Mesodermal cell (in vitro differentiated cells): ENCODE measurements around the gene CPM.
"Not testable (repeated sequence)": the region's sequence is repeated elsewhere in the genome, so short reads cannot be mapped to it uniquely, and the experiment has no call there.

Experiments used
- H3K27ac ChIP-seq: 2 replicates; pipeline ENCODE4 v1.7.0; 2013; ENCODE audit warnings: mild to moderate bottlenecking, low read depth, low read length, moderate library complexity; ENCODE audit not compliant: severe bottlenecking
- H3K36me3 ChIP-seq: 2 replicates; pipeline ENCODE4 v1.7.1; 2013; ENCODE audit warnings: mild to moderate bottlenecking, low read length, moderate library complexity; ENCODE audit not compliant: control insufficient read depth, insufficient read depth
- H3K4me1 ChIP-seq: one replicate; pipeline ENCODE4 v1.7.1; 2013; ENCODE audit warnings: mild to moderate bottlenecking, low read length; ENCODE audit not compliant: insufficient read depth, control insufficient read depth, poor library complexity, severe bottlenecking
- H3K4me3 ChIP-seq: 2 replicates; pipeline ENCODE4 v1.7.0; 2013; ENCODE audit warnings: low read length, control low read depth, mild to moderate bottlenecking; ENCODE audit not compliant: insufficient read depth, poor library complexity, severe bottlenecking; ENCODE audit errors: extremely low read depth
- H3K9me3 ChIP-seq: 2 replicates; pipeline ENCODE4 v1.7.1; 2013; ENCODE audit warnings: mild to moderate bottlenecking, low read length, moderate library complexity; ENCODE audit not compliant: control insufficient read depth
- WGBS, 2 experiments: methylation state at CpG; one replicate each; pipeline ENCODE4 v1.1.5; 2013; ENCODE audit warnings: missing lambda C conversion rate in 2 of 2; ENCODE audit not compliant: insufficient coverage in 2 of 2; 5-methylcytosine and 5-hydroxymethylcytosine counted together

The CPM gene

GRCh38 chr12:68865399-68866164, 67.4 kb downstream of the CPM start:
- H3K27ac ChIP-seq: no peak overlapping the region
- H3K4me1 ChIP-seq: no peaks in the 10 kb centered on the region
- H3K4me3 ChIP-seq: no peak overlapping the region
- no peaks in the 10 kb centered on the region for H3K9me3 ChIP-seq
- 91% methylated on average over 8 to 9 of the region's 9 CpGs for WGBS, 2 experiments
- no peaks in the 10 kb centered on the region for H3K36me3 ChIP-seq

GRCh38 chr12:68864604-68865003, 68.4 kb downstream of the CPM start:
- no peaks in the 10 kb centered on the region for H3K36me3 ChIP-seq
- 82% methylated on average over 2 to 3 of the region's 3 CpGs for WGBS, 2 experiments

GRCh38 chr12:68863886-68864454, 69.0 kb downstream of the CPM start:
- not testable (repeated sequence) for H3K4me1 ChIP-seq, H3K36me3 ChIP-seq, H3K9me3 ChIP-seq, H3K27ac ChIP-seq, H3K4me3 ChIP-seq
- WGBS, 2 experiments: 92% methylated on average over 3 of the region's 8 CpGs; no CpG with 5 or more reads in 1 of the 2 experiments

More at GRCh38 chr12:68864604-68865003, 68.4 kb downstream of the CPM start:
- Histone ChIP-seq H3K4me3 (no peak overlapping the region), H3K4me1 (no peaks in the 10 kb centered on the region), H3K27ac (no peak overlapping the region), H3K9me3 (no peaks in the 10 kb centered on the region)

- H3K27ac ChIP-seq: no peak overlapping the region
- H3K9me3 ChIP-seq: no peaks in the 10 kb centered on the region
- WGBS, 2 experiments: 70 to 87% methylated on average over 5 to 6 of the region's 7 CpGs
- no peaks in the 10 kb centered on the region for H3K4me1 ChIP-seq
- H3K36me3 ChIP-seq: no peaks in the 10 kb centered on the region
- no peak overlapping the region for H3K4me3 ChIP-seq
Observed at GRCh38 chr12:68863109-68863770, 69.7 kb downstream of the CPM start.

- no peaks in the 10 kb centered on the region for H3K9me3 ChIP-seq
- no peaks in the 10 kb centered on the region for H3K36me3 ChIP-seq
- H3K4me1 ChIP-seq: no peaks in the 10 kb centered on the region
- 75 to 80% methylated on average over 1 of the region's 3 CpGs for whole genome bisulfite sequencing, 2 experiments
- H3K4me3 ChIP-seq: no peak overlapping the region
- H3K27ac ChIP-seq: no peak overlapping the region
Observed at GRCh38 chr12:68861890-68862289, 71.1 kb downstream of the CPM start.

- H3K9me3 ChIP-seq: no peaks in the 10 kb centered on the region
- H3K27ac ChIP-seq: no peak overlapping the region
- H3K36me3 ChIP-seq: no peaks in the 10 kb centered on the region
- H3K4me3 ChIP-seq: no peak overlapping the region
- H3K4me1 ChIP-seq: no peaks in the 10 kb centered on the region
- WGBS, 2 experiments: 83 to 93% methylated on average over 1 to 2 of the region's 3 CpGs
Observed at GRCh38 chr12:68856510-68856909, 76.5 kb downstream of the CPM start.

GRCh38 chr12:68855771-68856170, 77.2 kb downstream of the CPM start:
- H3K36me3 ChIP-seq: no peaks in the 10 kb centered on the region
- no peaks in the 10 kb centered on the region for H3K4me1 ChIP-seq
- H3K27ac ChIP-seq: no peak overlapping the region
- 92 to 97% methylated on average over 6 of the region's 8 CpGs for WGBS, 2 experiments
- H3K4me3 ChIP-seq: no peak overlapping the region
- no peaks in the 10 kb centered on the region for H3K9me3 ChIP-seq

- H3K4me1 ChIP-seq: no peaks in the 10 kb centered on the region
- no peaks in the 10 kb centered on the region for H3K9me3 ChIP-seq
- H3K27ac ChIP-seq: no peak overlapping the region
- H3K4me3 ChIP-seq: no peak overlapping the region
- H3K36me3 ChIP-seq: no peaks in the 10 kb centered on the region
- WGBS, 2 experiments: 81 to 93% methylated on average over 2 to 3 of the region's 3 CpGs
Observed at GRCh38 chr12:68855111-68855510, 77.9 kb downstream of the CPM start.

GRCh38 chr12:68854554-68854953, 78.4 kb downstream of the CPM start:
- Histone ChIP-seq H3K4me3 (no peak overlapping the region), H3K4me1 (no peaks in the 10 kb centered on the region), H3K9me3 (no peaks in the 10 kb centered on the region), H3K36me3 (no peaks in the 10 kb centered on the region), H3K27ac (no peak overlapping the region)
- 75% methylated on average over 2 of the region's 3 CpGs; no CpG with 5 or more reads in 1 of the 2 experiments for WGBS, 2 experiments

- Histone ChIP-seq H3K36me3 (no peaks in the 10 kb centered on the region), H3K27ac (no peak overlapping the region), H3K4me3 (no peak overlapping the region), H3K9me3 (no peaks in the 10 kb centered on the region), H3K4me1 (no peaks in the 10 kb centered on the region)
- 87% methylated on average over 2 of the region's 2 CpGs; no CpG with 5 or more reads in 1 of the 2 experiments for WGBS, 2 experiments
Observed at GRCh38 chr12:68854078-68854468, 78.9 kb downstream of the CPM start.
